Measurements from ENCODE around the gene ATP6AP1.
"Not testable (repeated sequence)": the region's sequence is repeated elsewhere in the genome, so short reads cannot be mapped to it uniquely, and the experiment has no call there.

ATP6AP1 gene

DNA sequence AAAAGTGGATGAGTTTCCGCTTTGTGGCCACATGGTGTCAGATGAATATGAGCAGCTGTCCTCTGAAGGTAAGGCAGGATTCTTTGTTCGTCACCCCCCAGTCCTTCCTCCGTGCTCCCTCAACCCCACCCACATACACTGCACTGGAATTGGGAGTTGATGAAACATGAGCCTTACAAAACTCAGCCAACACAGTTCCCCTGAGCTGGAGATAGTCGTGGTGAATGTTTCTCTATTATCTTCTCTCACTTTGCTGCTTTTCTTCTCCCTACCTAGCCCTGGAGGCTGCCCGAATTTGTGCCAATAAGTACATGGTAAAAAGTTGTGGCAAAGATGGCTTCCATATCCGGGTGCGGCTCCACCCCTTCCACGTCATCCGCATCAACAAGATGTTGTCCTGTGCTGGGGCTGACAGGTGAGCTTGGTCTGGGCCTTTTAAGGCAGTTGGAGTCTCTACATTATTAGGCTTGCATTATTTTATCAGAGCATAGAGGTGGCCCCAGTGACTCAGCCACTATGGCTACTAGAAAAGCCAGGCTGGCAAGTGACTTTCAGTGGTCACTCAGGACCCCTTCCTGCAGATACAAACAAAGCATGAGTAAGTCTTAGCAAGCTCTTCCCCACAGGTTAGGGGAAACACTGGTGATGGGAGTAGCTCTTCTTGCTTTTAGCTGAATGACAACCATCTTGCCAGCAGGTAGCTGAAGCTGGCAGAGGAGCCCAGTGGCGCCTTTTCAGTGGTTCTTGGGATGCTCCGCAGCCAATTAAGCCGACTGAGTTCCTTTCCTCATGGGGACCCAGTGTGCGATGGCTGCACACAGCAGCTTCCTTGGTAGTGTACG is 28.7 kb upstream of the ATP6AP1 start:
- DNase-seq, result no peak

DNA sequence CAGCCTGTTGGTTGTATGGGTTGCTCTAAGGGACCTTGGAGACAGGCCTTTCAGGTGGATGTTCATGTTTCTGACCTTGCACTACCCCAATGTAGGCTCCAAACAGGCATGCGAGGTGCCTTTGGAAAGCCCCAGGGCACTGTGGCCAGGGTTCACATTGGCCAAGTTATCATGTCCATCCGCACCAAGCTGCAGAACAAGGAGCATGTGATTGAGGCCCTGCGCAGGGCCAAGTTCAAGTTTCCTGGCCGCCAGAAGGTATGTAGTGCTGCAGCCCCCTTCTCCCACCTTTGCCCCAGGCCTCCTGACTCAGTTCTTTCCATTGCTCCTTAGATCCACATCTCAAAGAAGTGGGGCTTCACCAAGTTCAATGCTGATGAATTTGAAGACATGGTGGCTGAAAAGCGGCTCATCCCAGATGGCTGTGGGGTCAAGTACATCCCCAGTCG is 28.1 kb upstream of the ATP6AP1 start:
- not testable (repeated sequence) for DNase-seq

DNA sequence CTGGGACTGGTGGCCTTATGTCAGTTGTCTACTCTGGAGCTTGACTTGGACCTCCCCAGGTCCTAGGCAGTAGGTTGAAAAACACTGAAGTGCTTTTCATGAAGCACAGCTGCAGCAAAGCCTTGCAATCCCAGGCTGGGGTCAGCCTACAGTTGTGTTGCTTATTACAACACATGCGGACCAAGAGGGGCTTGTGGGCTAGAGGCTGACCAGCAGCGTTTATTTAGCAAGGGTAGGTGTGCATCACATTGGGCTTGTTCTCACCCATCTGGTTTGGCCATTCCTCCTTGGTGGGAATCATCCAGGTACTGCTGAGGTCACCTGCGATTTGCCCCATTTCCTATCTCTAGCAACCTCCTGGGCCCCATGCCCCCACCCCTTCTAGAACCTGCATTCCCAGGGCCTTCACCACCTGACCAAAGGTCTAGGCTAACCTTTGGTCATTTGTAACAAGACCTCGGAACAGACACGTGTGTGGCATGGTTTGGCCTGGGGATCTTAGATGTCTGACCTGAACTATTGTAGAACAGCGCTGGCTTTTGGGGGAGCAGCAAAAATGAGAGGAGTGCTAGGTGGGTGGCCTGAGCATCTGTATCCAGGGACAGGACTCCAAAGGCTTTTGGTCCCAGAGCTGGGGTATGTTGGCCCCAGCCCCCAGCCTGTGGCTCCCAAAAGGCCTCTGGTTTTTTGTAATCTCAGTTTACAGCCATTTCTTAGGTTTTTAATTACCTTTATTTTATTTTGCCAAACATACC is 27.3 kb upstream of the ATP6AP1 start:
- no peak for DNase-seq

DNA sequence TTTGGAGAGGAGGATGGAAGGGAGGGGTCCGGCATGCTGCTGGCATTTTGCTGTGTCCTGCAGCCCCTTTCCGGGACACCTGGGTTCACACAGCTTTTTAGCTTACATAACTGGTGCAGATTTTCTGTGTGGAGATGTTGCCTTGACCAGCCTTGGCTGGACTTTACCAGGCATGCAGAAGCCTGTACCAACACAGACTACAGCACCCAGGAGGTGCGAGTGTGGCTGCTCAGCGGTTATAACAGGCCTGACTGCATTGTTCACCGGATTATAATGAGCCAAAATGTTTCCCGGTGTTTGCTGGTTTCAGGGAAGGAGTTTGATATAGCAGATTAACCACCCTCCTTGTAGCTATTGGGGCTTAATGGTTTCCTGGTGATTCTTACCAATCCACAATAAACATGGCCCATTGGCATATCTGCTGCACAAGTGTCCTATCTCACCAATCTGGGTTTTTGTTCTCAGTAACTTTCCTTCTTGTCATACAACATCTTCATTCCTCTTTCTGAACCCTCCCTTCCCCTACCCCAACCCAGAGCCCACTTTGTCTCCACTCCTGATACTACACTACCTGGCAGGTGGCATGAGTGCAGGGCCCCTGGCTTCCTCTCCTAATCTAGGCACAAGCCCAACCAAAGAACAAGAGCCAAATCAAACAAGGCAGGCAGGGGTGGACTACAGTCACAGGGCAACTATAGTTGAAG is 26.4 kb upstream of the ATP6AP1 start:
- no peak for DNase-seq

DNA sequence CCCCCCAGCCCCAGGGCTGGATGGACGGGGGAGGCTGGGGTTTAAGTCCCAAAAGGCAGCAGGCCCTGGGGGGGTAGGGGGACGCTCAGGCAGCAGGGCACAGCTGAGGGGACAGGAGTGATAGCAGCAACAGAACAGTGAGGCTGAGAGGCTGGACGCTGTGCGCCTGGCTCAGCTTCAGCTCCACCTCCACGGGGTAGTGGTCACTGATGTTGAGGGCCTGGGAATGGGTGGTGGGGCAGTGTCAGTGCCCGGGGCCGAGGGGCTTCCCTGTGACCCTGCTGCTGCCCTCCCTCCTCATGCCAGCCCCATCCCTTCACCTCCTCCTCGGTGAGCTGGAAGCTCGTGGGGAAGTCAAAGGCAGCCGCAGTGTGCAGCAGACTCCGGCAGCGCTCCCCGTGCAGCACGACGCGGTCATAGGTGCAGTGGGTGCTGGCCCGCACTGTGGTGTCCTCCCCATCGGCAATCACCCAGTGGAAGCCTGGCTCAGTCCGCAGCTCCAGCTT is 25.8 kb upstream of the ATP6AP1 start:
- DNase-seq, result no peak

DNA sequence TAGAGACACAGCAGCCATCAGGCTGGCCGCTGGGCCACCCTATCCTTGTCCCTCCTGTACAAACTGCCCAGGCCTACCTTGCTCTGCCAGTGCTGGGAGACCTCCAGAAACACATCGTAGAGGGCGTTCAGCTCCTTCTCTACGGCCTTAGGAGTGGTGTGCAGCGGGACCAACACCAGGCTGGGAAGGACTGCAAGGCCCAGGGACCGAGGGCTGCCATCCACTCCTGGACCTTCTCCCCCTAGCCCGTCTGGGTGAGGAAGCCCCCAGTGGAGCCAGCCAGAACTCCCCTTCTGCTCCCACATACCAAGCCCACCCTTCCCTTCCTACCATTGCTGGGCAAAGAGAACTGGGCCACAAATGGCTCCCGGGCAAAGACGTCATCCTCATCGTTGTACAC is 25.3 kb upstream of the ATP6AP1 start:
- no peak for DNase-seq

DNA sequence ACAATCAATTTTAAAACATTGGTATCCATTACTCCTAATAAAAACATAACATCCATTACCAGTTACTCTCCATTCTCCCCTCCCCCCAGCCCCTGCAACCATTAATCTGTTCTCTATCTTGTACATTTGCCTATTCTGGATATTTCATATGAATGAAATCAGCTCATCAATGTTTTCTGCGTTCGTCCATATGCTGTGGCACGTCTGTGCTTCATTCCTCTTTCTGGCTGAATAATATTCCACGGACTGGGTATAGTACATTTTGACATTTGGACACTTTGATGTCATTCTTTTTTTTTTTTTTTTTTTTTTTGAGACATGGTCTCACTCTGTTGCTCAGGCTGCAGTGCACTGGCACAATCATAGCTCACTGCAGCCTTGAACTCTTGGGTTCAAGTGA is 24.6 kb upstream of the ATP6AP1 start:
- DNase-seq, result no peak

DNA sequence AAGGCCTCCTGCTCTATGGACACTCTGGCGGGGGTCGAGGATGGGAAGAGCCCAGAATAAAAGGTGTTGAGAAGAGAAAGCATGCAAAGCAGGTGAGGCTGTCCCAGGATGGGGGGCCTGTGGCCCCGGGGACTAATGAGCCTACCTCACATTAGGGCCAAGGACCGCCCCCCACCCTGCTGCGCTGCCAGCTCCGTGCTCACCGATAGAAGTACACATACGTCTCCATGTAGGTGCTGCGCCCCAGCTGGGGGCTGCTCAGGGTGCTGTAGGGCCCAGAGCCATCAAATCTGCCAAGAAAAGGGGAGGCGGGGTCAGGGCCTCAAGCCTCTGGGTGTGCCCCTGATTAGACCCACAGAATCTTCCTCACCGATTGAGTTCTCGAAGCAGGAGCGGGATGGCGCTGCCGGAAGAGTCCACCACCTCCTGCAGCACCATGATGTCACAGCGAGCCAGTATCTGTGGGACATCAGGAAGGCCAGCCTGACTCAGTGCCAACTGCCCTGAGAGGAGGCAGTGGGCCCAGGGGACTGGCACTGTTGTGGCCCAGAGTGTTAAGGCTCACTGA is 23.8 kb upstream of the ATP6AP1 start:
- no peak for DNase-seq

DNA sequence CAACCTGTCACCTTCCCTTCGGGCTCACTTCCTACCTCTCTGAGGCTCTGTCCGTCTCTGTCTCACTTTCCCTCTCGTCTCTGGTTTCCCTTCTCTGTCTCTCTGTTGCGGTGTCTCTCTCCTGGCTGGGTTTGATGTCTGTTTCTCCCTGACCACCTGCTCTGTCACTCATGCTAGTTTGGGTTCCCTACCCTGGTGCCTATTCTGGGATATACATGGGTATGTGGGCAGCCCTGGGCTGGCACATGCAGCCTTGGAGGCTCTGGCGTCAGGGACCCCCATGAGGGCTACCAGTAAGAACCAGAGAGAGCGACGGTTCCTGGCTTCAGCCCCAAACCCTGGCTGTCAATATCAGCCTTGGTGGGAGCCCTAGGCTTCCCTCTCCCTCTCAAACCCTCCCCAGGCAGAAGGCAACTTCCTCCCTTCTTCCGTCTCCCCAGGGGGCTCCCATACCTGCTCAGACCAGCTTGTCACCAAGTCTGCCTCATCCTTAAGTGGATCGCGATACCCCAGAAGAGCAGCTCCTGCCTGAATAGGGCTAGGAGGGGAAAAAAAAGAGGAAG is 19.7 kb upstream of the ATP6AP1 start:
- DNase-seq, result no peak

DNA sequence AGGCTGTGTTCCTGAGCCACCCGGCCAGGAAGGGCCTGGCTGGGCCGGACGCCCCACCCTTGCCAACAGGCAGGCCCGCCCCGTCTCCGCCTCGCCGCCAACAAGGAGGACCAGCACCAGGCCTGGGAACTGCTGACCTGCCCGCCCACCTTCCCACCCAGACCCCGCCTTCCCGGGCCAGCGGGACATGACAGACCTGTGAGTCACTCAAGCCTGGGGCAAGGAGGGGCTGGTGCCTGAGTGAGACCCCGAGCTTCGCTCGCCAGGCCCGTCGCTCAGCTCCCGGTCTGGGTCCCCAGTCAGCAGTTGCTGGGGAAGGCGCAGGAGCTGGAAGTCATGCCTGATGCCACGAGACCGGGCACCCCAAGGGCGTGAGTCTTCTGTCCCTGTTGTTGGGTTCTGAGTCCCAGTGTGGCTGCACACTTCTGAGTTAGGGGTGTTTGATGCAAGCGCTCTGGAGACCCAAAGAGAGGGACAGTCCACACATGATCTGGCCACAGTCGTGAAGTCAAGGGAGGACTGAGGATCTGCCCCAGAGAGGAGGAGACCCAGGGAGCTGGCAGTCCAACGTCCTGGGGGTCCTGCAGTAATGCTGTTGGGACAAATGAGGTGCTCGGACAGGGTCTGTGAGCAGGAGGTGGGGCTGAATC is 19.1 kb upstream of the ATP6AP1 start, which contains the start of gene DNASE1L1:
Gene DNASE1L1, minus strand, starts transcription at position 33 of the 650 bp plus-strand sequence. CDS start 3,686 bp downstream, outside the sequence.
- DNase-seq, result no peak

DNA sequence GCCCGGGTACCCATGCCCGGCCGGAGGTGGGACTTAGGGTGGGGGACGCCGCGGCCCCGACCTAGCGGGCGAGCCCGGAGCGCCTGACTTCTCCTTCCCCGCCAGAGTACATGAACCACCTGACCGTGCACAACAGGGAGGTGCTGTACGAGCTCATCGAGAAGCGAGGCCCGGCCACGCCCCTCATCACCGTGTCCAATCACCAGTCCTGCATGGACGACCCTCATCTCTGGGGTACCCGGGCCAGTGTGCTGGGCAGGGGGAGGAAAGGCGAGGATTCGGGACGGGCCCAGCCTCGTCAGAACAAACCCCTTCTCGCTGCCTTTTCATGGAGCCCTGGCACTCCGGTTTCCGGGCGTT is 16.5 kb upstream of the ATP6AP1 start:
- DNase-seq, result peak; percentile 12

DNA sequence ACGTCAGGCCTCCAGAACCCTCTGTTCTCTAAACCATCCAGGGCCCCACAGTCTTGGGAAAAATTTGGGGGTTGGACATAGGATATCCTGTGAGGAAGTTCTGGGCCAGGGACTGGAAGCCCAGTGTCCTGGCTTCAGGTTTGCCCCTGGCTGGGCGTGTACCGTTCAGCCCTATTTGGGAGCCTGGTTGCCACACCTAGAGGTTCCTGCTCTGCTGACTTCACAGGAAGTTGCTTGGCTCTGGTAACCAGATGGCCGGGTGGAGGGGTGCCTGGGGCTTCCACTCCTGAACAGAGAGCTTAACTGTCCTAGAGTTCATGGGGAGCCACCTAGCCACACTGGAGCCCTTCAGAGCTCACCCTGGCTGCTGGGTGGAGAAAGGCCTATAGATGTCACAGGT is 16.0 kb upstream of the ATP6AP1 start:
- no peak for DNase-seq

DNA sequence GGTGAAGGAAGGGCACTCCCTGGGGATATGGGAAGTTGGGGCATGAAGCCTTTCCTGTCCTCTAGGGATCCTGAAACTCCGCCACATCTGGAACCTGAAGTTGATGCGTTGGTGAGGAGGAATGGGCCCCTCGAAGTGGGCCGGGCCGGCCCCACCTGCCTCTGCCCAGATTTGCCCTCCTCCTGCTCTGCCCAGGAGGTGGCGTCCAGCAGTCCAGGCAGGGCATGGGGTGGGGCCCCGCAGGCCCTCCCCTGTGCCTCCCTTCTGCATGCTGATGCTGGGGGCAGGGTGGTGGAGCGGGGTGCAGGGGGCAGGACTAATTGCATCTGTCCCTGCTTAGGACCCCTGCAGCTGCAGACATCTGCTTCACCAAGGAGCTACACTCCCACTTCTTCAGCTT is 15.3 kb upstream of the ATP6AP1 start:
- DNase-seq, result no peak

DNA sequence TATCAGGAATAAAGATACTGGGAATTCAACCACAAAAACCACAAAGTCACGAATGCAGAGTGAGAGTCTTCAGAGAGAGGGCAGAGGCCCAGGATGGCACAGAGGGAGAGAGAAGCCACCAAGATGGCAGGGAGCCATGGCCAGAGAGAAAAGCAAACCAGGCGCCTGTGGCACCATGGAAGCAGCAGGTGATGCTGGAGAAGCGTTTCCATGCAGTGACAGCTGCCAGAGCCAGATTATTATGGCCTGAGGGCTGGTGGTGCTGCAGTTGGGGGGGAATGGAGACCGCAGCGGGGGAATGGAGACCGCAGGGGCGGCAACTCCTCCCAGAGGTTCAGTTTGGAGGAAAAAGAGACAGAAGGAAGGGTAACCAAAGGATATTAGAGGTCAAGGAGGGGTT is 11.3 kb upstream of the ATP6AP1 start:
- DNase-seq, result no peak

DNA sequence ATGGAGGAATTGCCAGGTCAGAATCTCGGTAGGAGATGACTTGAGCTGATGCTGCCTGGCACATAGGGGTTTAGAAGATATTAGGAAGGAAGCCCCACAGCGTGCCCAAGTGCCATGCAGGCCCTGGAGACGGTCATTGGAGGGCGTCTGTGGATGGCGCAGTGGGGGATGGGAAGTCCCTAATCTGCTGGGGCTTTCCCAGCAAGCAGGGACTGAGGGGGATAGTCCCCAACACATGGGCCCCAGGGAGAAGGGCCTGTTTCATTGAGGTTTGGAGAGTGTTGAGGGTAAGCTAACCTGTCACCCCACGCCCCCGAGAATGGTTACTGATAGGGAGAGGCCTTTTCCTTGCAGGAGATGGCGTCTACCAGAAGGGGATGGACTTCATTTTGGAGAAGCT is 9.3 kb upstream of the ATP6AP1 start:
- DNase-seq, result no peak

DNA sequence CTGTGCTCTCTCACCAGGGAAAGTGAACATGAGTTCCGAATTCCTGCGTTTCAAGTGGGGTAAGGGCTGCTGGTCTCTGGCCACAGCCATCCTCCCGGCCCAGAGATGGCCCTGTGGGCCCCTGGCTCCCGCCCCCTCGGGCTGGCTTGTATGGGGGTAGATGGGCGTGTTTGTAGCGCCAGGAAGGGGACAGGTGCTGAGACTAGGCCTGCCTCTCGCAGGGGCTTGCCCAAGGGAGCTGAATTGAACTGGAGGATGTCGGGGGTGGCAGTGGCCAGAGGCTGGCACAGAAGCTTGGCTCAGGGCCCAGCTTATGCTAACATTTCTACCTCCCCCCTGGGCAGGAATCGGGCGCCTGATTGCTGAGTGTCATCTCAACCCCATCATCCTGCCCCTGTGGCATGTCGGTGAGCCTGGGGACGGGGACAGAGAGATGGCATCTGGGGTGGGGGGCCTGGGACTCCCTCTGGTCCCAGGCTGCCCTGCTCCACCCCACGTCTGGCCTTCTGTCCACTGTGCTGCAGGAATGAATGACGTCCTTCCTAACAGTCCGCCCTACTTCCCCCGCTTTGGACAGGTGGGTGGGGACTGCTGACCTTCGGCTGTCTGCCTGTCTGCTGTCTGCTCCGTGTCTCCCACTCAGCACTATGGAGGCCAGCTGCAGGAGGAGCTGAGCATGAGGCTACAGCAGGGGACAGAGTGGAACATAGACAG is 8.6 kb upstream of the ATP6AP1 start:
- no peak for DNase-seq

DNA sequence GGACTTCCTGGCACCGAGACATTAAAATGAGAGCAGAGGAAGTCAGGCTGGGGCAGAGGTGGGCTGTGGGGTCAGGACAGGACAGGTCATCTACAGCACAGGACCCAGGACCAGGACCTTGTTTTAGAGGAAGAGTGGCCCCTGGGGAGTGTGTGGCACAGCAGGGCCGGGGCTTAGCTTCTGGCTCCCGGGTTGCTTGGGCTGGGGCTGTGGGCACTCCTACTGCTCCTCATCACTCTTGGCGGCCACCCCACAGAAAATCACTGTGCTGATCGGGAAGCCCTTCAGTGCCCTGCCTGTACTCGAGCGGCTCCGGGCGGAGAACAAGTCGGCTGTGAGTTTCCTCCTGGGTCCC is 8.1 kb upstream of the ATP6AP1 start:
- DNase-seq, result no peak

DNA sequence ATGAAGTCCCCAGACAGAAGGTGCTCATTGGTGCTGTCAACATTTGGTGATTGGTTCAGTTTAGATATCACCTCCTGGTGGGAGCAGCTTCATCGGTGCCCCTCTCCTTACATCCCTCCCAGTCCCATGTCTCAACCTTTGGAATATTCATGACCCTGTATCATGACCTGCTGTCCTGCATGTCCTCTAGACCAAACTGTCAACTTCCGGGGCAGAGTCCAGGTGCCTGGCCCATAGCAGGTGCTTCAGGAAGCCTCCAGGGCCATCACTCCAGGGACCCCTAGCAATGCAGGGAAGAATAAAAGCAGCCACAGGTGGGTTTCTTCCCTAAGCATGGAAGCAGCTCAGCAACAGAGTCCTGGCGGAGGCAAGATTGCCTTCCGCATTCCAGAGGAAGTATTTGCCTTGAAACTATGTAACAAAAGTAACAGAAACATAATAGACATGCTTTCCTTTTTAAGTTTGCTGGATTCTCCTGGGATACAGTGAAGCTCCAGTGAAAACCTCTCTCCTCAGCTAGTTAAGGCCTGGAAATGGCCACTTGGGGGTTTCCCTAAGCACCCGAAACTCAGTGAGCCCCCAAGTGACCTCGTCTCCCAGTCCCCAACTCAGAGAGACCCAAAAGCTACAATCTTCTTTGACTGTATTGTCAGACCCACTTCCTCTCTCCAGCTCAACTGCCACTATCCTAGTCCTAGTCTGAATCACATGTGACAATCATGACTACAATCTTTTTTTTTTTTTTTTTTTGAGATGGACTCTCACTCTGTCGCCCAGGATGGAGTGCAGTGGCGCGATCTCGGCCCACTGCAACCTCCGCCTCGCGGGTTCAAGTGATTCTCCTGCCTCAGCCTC is 1.3 kb upstream of the ATP6AP1 start:
- DNase-seq, result no peak

DNA sequence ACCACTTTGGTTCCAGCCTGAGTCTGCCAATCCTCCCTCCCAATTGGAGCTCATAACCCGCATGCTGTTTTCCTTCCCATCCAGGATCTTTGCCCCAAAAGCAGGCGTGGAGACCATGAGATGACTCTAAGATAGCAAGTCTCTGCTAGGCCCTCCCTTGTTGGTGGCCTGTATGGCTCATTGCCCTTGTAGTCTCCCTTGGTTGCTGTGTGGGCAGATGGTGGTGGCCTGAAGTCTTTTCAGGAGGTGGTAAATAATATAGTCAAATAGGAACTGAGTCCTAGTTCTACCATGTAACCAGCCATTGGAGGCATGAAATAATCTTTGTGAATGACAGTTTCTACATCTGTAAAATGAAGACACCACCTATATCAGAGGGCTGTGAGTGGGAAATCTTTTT is 1.2 kb downstream of the ATP6AP1 start:
- no peak for DNase-seq

DNA sequence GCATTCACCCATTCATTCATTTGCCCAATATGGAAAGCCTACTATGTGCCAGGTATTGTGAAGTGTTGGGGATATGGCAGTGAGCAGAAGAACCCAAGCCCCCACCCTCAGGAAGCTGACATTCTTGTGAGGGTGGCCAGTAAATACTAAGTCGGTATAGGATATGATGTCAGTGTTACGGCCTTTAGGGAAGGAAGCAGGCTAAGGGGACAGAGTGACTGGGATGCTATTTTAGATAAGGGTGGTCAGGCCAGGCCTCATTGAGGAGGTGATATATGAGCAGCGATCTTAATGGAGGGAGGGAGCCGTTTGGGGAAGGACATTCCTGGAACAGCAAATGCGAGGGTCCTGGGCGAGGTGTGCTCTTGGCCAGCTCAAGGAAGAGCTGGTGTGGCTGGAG is 2.0 kb downstream of the ATP6AP1 start:
- no peak for DNase-seq

DNA sequence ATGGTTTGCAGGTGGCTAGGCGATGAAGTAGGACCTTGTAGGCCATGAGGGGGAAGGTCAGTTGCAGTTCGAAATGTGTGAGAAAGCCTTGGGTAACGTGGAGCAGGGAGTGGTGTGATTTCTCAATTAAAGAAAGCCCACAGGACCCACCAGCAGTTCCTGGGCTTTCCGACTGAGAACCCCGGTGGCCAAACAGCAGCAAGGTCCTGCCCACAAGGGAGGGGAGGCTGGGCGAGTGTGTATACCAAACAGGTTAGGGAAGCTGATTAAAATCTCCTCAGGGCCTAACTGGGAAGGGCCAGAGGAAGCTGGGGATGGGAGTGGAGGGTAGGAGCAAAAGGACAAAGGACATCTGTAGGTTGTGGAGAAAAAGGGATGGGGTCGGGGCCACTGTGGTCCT is 2.4 kb downstream of the ATP6AP1 start:
- DNase-seq, result no peak
